Nucleus accumbens (tissue), 56 donors: ENCODE results near the gene SLC17A5.
A peak's percentile ranks its signal among the peaks of the same experiment; 100 is the strongest.
"Not testable (repeated sequence)": the region's sequence is repeated elsewhere in the genome, so short reads cannot be mapped to it uniquely, and the experiment has no call there.

ENCODE experiments used
- DNase-seq, 56 donors: peaks; one replicate each; lab custom pipeline; 2025; lab: John Stamatoyannopoulos, UW

Gene SLC17A5

GRCh38 chr6:73571218-73572181, 82.3 kb downstream of the SLC17A5 start:
- DNase-seq, result not testable (repeated sequence)

GRCh38 chr6:73569121-73569520, 84.7 kb downstream of the SLC17A5 start:
- no peak for DNase-seq

GRCh38 chr6:73566954-73567591, 86.7 kb downstream of the SLC17A5 start:
- no peak for DNase-seq

- DNase-seq, result not testable (repeated sequence)
Observed at GRCh38 chr6:73566486-73566871, 87.3 kb downstream of the SLC17A5 start.

GRCh38 chr6:73565767-73566485, 87.9 kb downstream of the SLC17A5 start:
- DNase-seq, result no peak

- no peak for DNase-seq
Observed at GRCh38 chr6:73564578-73565345, 89.0 kb downstream of the SLC17A5 start.

- no peak for DNase-seq
Observed at GRCh38 chr6:73562558-73562957, 91.2 kb downstream of the SLC17A5 start.

- no peak for DNase-seq
Observed at GRCh38 chr6:73560853-73561407, 92.9 kb downstream of the SLC17A5 start.

- no peak for DNase-seq
Observed at GRCh38 chr6:73560182-73560732, 93.5 kb downstream of the SLC17A5 start.

- DNase-seq, result not testable (repeated sequence)
Observed at GRCh38 chr6:73559399-73559794, 94.4 kb downstream of the SLC17A5 start.

- DNase-seq, result no peak
Observed at GRCh38 chr6:73558624-73559398, 95.0 kb downstream of the SLC17A5 start.

- peak in 1 of 56 donors; percentile 9 for DNase-seq
Observed at GRCh38 chr6:73556836-73557235, 97.0 kb downstream of the SLC17A5 start.

- not testable (repeated sequence) for DNase-seq
Observed at GRCh38 chr6:73555380-73555949, 98.3 kb downstream of the SLC17A5 start.

- not testable (repeated sequence) for DNase-seq
Observed at GRCh38 chr6:73551115-73551514, 102.7 kb downstream of the SLC17A5 start.

- DNase-seq, result no peak
Observed at GRCh38 chr6:73548458-73549446, 105.0 kb downstream of the SLC17A5 start.

GRCh38 chr6:73547036-73547435, 106.8 kb downstream of the SLC17A5 start:
- DNase-seq, result no peak
